ENCODE results near the gene FYCO1. TPM values are rescaled to one million over a fixed set of nuclear protein-coding genes. Genes with fewer than 3 reads are reported as not detected.

The FYCO1 gene
- total and polyA plus RNA-seq, 2 of the 8 experiments (the other 6 are each of a cell fraction or from before 2014, with no cell fraction given) = 4.8 to 10.8 TPM

DNA sequence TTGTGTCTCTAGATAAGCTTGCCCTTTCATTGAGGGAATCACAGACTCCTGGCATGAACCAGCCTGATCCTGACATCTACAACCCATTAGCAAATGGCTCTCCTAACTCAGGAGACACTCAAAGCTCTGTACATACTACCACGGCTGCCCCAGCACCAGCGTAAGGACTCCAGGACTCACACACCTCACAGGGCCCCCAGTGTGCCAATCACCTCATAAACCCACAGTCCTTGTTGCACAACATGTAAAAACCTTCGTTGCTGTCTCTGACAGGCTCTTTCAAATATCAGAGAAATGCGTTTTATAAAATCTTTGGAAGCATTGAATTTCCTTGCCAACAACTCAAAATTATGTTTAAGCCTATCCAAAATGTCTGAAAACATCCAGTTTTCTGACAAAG is 7.3 kb downstream of the FYCO1 start:
- no peak overlapping the region for H3K18ac ChIP-seq (ENCODE audit: extremely low read depth, low read length)
- no peak overlapping the region for H2BK12ac ChIP-seq (ENCODE audit: low read depth, low read length)
- H3K23me2 ChIP-seq (ENCODE audit: low read depth, low read length) = no peaks in the 10 kb centered on the region
- H3K9me3 ChIP-seq (ENCODE audit: insufficient read depth in 2 of 2, low read depth in 1 of 2, low read length in 1 of 2) = no peaks in the 10 kb centered on the region
- WGBS, 2 experiments (ENCODE audit: extremely low coverage in 1 of 2, insufficient coverage in 1 of 2, insufficient read length in 1 of 2, insufficient replicate concordance in 2 of 2, low coverage in 1 of 2, low lambda C conversion rate in 2 of 2, missing lambda C conversion rate in 1 of 2) = 78% methylated on average over 4 of the region's 4 CpGs; no CpG with 5 or more reads in 1 of the 2 experiments
- H4K20me1 ChIP-seq (replicated peaks in 1 of 2; ENCODE audit: control insufficient read depth in 1 of 2, insufficient read depth in 2 of 2, low read length in 2 of 2) = peaks cover 0 to 5% of the 10 kb centered on the region in 2 experiments
- H3K23ac ChIP-seq (ENCODE audit: insufficient read length) = no peak overlapping the region
- H2BK5ac ChIP-seq (ENCODE audit: low read depth, low read length) = no peak overlapping the region
- no peak overlapping the region for H3K4me3 ChIP-seq (ENCODE audit: extremely low read depth in 1 of 4, insufficient read depth in 2 of 4, low read depth in 3 of 4, low read length in 4 of 4)
- no peak overlapping the region for H3K9ac ChIP-seq (replicated peaks in 1 of 4; ENCODE audit: extremely low read depth in 1 of 4, low read depth in 3 of 4, low read length in 3 of 4)
- no peak for FAIRE-seq
- no peaks in the 10 kb centered on the region for H3K27me3 ChIP-seq (replicated peaks in 1 of 4; ENCODE audit: control insufficient read depth in 3 of 4, extremely low read depth in 1 of 4, insufficient read depth in 3 of 4, low read length in 3 of 4)
- H2AK5ac ChIP-seq (ENCODE audit: low read depth, low read length) = no peak overlapping the region
- H3K36me3 ChIP-seq (ENCODE audit: control insufficient read depth in 2 of 4, insufficient read depth in 4 of 4, low read length in 3 of 4) = peaks cover 0 to 12% (median 10%) of the 10 kb centered on the region in 4 experiments; a peak in 6 of 8 replicates
- no peak for DNase-seq (ENCODE audit: low read depth in 1 of 2, low spot score in 2 of 2)
- no peak overlapping the region for H3K4me2 ChIP-seq (ENCODE audit: insufficient read depth in 1 of 2, low read depth in 2 of 2, low read length in 2 of 2)
- no peak overlapping the region for H3K4ac ChIP-seq (replicated peaks; ENCODE audit: insufficient read length, low read depth, low read length)
- H3K4me1 ChIP-seq (replicated peaks in 1 of 4; ENCODE audit: control insufficient read depth in 3 of 4, insufficient read depth in 4 of 4, low read length in 3 of 4) = peaks cover 3 to 15% (median 10%) of the 10 kb centered on the region in 4 experiments
- ChIA-PET CTCF (ENCODE audit: partially characterized antibody) (interaction anchor here (0.6 to 1.7 kb wide), 2 partner anchors 89 to 175 kb away, joined by 4 to 7 read pairs; no protein-coding TSS in a partner anchor), POLR2A (ENCODE audit: partially characterized antibody) (no interaction called here)
- H3K27ac ChIP-seq (ENCODE audit: low read depth, low read length) = no peak overlapping the region
- no peak overlapping the region for H3K56ac ChIP-seq (replicated peaks; ENCODE audit: insufficient read length, low read depth, low read length)
- peaks cover 0 to 65% of the 10 kb centered on the region in 2 experiments; a peak in 2 of 4 replicates for H3K79me2 ChIP-seq (ENCODE audit: control insufficient read depth in 1 of 2, insufficient read depth in 2 of 2, low read length in 2 of 2)
- H2BK20ac ChIP-seq (ENCODE audit: low read length) = no peak overlapping the region
- H2BK120ac ChIP-seq (replicated peaks; ENCODE audit: low read depth, low read length) = no peak overlapping the region
- peaks cover 10% of the 10 kb centered on the region for H3K79me1 ChIP-seq (ENCODE audit: low read depth, low read length)
- H3K14ac ChIP-seq (ENCODE audit: insufficient read length) = no peak overlapping the region
- H4K91ac ChIP-seq (replicated peaks; ENCODE audit: insufficient read length, low read length) = no peak overlapping the region
- no peak overlapping the region for H4K5ac ChIP-seq (ENCODE audit: insufficient read length, low read depth, low read length)
- H2BK15ac ChIP-seq (ENCODE audit: low read length) = no peak overlapping the region
- H2AFZ ChIP-seq (ENCODE audit: low read length) = no peak overlapping the region
- no peak overlapping the region for H4K8ac ChIP-seq (ENCODE audit: extremely low read depth, insufficient read depth, low read length)
- no peak for TF ChIP-seq KDM1A (IDR thresholded peaks at IDR 0.05; ENCODE audit: borderline replicate concordance, low read length)
- no peak for TF ChIP-seq TCF12 (IDR thresholded peaks at IDR 0.05; ENCODE audit: low read depth, low read length)
- no peak for TF ChIP-seq CTBP2 (IDR thresholded peaks at IDR 0.05; ENCODE audit: borderline replicate concordance, insufficient read depth, insufficient read length, low read length)
- TF ChIP-seq YY1 (IDR thresholded peaks at IDR 0.05; ENCODE audit: low read depth, low read length) = no peak
- TF ChIP-seq SAP30 (IDR thresholded peaks at IDR 0.05; ENCODE audit: insufficient read depth, insufficient replicate concordance, low read length) = no peak
- TF ChIP-seq, protein P1, sequence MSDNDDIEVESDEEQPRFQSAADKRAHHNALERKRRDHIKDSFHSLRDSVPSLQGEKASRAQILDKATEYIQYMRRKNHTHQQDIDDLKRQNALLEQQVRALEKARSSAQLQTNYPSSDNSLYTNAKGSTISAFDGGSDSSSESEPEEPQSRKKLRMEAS (IDR thresholded peaks at IDR 0.05) = no peak
- TF ChIP-seq SIX5 (IDR thresholded peaks at IDR 0.05; ENCODE audit: low read depth, low read length) = no peak
- TF ChIP-seq TAF1 (IDR thresholded peaks at IDR 0.05; ENCODE audit: low read depth, low read length) = no peak
- TF ChIP-seq SP2 (IDR thresholded peaks at IDR 0.05; ENCODE audit: low read length) = no peak
- TF ChIP-seq RNF2 (IDR thresholded peaks at IDR 0.05; ENCODE audit: borderline replicate concordance, low read depth, low read length, missing control alignments, poor library complexity, severe bottlenecking) = no peak
- no peak for TF ChIP-seq POLR2A (IDR thresholded peaks at IDR 0.05; ENCODE audit: control extremely low read depth in 1 of 2, low read depth in 2 of 2, low read length in 2 of 2)
- TF ChIP-seq, protein P2, sequence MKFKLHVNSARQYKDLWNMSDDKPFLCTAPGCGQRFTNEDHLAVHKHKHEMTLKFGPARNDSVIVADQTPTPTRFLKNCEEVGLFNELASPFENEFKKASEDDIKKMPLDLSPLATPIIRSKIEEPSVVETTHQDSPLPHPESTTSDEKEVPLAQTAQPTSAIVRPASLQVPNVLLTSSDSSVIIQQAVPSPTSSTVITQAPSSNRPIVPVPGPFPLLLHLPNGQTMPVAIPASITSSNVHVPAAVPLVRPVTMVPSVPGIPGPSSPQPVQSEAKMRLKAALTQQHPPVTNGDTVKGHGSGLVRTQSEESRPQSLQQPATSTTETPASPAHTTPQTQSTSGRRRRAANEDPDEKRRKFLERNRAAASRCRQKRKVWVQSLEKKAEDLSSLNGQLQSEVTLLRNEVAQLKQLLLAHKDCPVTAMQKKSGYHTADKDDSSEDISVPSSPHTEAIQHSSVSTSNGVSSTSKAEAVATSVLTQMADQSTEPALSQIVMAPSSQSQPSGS (IDR thresholded peaks at IDR 0.05; ENCODE audit: low read length) = no peak
